Measurements from ENCODE around the gene PRC1. TPM values are rescaled to one million over a fixed set of nuclear protein-coding genes. Genes with fewer than 3 reads are reported as not detected.
A peak's percentile ranks its signal among the peaks of the same experiment; 100 is the strongest.

PRC1 gene
- total RNA-seq, 3 donors from 2014 or later = 4.3 to 19.8 (median 10.5) TPM

DNA sequence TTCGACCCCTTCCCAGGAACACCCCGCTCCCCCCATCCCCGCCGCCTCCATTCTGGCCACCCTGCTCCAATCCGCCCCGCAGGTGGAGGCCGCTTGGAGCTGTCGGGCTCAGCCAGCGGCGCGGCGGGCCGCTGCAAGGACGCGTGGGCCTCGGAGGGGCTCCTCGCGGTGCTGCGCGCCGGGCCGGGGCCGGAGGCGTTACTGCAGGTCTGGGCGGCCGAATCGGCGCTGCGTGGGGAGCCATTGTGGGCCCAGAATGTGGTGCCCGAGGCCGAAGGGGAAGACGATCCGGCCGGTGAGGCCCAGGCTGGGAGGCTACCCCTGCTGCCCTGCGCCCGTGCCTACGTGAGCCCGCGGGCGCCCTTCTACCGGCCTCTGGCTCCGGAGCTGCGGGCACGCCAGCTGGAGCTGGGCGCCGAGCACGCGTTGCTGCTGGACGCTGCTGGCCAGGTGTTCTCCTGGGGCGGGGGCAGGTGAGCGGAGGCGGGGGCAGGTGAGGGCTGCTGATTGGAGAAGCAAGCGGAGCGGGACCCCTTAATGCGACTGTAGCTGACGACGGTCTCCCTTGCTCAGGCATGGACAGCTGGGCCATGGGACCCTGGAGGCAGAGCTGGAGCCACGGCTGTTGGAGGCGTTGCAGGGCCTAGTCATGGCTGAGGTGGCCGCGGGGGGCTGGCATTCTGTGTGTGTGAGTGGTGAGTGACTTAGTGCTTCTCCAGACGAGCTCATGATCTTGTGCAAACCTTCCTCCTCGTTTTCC, 37.1 kb downstream of the PRC1 start:
- TF ChIP-seq, protein P1, sequence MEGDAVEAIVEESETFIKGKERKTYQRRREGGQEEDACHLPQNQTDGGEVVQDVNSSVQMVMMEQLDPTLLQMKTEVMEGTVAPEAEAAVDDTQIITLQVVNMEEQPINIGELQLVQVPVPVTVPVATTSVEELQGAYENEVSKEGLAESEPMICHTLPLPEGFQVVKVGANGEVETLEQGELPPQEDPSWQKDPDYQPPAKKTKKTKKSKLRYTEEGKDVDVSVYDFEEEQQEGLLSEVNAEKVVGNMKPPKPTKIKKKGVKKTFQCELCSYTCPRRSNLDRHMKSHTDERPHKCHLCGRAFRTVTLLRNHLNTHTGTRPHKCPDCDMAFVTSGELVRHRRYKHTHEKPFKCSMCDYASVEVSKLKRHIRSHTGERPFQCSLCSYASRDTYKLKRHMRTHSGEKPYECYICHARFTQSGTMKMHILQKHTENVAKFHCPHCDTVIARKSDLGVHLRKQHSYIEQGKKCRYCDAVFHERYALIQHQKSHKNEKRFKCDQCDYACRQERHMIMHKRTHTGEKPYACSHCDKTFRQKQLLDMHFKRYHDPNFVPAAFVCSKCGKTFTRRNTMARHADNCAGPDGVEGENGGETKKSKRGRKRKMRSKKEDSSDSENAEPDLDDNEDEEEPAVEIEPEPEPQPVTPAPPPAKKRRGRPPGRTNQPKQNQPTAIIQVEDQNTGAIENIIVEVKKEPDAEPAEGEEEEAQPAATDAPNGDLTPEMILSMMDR (IDR thresholded peaks at IDR 0.05) = no peak
- TF ChIP-seq POLR2AphosphoS5 (IDR thresholded peaks at IDR 0.05) (no peak), POLR2A (IDR thresholded peaks at IDR 0.05) (no peak)
- no peaks in the 10 kb centered on the region for H3K27me3 ChIP-seq
- peaks cover 8% of the 10 kb centered on the region for H3K36me3 ChIP-seq
- H3K4me3 ChIP-seq = peak overlapping the region; percentile 66 to 77 (median 68)
- no peaks in the 10 kb centered on the region for H3K9me3 ChIP-seq
- H3K27ac ChIP-seq = peak overlapping the region; percentile 53 to 64
- H3K4me1 ChIP-seq = peaks cover 3 to 8% of the 10 kb centered on the region in 2 donors
- intact Hi-C loops (cut with DNase I; ENCODE audit: low total_unique reads) = loop anchor here (5.0 kb wide), 1 partner anchor 310 kb away; no protein-coding TSS in a partner anchor
- peak in 1 of 2 donors; percentile 51 for DNase-seq (ENCODE audit: low spot score in 2 of 2)

DNA sequence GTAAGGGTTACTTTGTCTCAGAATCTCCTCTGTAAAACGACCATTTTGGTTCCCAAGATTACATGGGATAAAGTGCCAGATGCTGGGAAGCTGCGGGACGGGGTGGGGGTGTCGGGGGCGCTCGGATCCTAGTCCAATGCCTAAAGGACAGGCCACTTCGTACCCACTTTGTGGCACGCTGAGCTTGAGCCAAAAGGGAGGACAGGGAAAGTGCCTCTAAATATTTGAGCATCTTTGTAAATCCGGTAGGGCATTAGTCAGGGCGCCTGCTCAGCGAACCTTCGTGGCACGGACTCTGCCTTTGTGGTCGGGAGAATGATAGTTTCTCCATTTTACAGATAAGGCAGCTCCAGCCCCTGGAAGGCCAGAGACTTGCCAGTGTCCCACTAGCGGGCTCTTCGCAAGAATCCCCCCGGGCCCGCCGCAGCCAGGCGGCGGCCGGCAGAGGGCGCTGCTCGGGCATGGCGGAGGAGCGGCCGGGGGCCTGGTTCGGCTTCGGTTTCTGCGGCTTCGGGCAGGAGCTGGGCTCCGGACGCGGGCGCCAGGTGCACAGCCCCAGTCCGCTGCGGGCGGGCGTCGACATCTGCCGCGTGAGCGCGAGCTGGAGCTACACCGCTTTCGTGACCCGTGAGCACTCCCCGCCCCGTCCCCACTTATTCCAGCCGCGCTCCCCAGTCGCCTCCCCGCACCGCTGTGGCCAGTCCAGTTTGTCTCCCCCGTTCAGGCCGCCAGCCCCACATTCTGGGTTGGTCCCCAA, 37.9 kb downstream of the PRC1 start:
- no peak for TF ChIP-seq POLR2AphosphoS5 (IDR thresholded peaks at IDR 0.05)
- TF ChIP-seq, protein P1 (IDR thresholded peaks at IDR 0.05) = peak; percentile 78 to 89 (median 88)
- intact Hi-C loops (cut with DNase I; ENCODE audit: low total_unique reads) = loop anchor here (5.0 kb wide), 1 partner anchor 311 kb away; no protein-coding TSS in a partner anchor
- Histone ChIP-seq H3K27me3 (no peaks in the 10 kb centered on the region), H3K36me3 (peaks cover 8% of the 10 kb centered on the region), H3K27ac (peak overlapping the region; percentile 53 to 64), H3K4me1 (peaks cover 3 to 8% of the 10 kb centered on the region in 2 donors), H3K9me3 (no peaks in the 10 kb centered on the region), H3K4me3 (peak overlapping the region; percentile 66 to 77 (median 68))
- DNase-seq (ENCODE audit: low spot score in 2 of 2) = peak; percentile 57 to 74

DNA sequence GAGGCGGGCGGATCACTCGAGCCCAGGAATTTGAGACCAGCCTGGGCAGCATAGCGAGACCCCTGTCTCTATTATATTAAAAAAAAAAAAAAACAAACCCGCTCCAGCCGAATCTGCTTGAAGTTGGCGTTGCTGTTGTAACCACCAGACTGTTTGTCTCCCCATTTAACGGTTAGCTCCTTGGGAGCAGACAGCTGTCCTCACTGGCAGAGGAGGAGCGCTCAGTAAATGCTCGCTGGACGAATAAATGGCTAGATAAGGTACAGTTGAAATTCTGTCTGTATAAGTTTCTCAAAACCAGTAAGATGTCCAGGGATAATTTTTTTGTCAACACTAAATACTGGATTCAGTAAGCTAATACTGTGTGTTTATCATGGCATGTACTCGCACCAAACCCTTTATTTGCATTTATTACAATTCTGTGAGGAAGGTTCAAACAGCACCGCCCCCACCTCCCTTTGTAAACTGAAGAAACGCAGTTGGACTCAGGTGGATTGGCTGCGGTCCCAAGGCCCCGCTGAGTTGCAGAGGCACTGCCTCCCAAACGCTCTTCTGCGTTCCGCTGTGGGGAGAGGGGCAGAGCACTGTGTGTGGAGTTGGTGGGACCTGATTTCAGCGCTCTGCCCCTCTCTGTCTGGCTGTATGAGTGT, 38.6 kb downstream of the PRC1 start:
- no peaks in the 10 kb centered on the region for H3K9me3 ChIP-seq
- H3K4me3 ChIP-seq = peak overlapping the region; percentile 61 to 80 (median 79)
- peaks cover 3 to 8% of the 10 kb centered on the region in 2 donors for H3K4me1 ChIP-seq
- no peaks in the 10 kb centered on the region for H3K27me3 ChIP-seq
- H3K27ac ChIP-seq = no peak overlapping the region
- intact Hi-C loops (cut with DNase I; ENCODE audit: low total_unique reads) = loop anchor here (5.0 kb wide), 1 partner anchor 312 kb away; no protein-coding TSS in a partner anchor
- DNase-seq (ENCODE audit: low spot score in 2 of 2) = no peak
- no peak for TF ChIP-seq POLR2AphosphoS5 (IDR thresholded peaks at IDR 0.05)
- TF ChIP-seq, protein P1 (IDR thresholded peaks at IDR 0.05) = no peak
- TF ChIP-seq POLR2A (IDR thresholded peaks at IDR 0.05) = no peak
- H3K36me3 ChIP-seq = peaks cover 8% of the 10 kb centered on the region

DNA sequence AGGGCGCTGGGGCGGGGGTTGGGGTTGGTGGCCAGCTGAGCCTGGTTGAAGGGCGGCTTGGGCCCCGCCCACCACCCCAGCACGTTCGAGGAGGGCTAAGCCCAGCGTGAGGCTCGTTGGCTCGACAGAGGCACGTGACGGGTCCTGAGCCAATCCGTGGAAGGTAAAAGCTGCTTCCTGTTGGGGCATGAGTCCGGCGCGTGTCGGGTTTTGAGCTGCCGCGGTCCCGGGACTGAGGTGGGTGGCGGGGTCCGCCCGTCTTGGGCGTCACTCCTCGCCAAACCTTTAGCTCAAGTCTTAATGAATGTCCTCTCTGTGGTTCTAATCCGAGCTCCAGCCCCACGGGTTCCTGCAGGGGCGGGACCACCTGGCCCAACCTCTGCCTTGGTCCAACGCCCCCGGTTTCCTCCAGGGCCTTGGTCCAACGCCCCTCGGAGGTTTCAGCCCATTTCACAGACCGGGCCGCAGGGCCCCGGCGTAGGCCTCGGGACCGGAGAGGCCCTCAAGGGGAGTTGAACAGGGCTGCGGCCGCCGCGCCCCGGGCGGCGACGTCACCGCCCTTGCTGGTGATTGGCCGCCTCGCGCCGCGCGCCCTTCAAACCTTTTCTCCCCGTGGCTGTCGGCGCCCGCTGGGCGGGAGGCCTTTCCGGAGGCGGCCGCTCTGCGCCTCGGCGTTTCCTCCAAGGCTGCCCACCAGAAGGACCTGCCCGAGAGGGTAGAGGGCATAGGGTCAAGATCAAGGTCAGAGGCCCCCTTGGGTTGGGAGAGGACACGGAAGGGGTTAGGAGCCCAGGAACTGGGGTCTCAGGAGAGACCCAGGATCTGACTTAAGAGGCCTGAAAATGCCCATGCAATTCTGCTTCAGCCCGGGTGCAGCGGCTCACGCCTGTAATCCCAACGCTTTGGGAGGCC, 39.4 kb downstream of the PRC1 start, which contains the start of gene RCCD1:
RCCD1 (plus strand) TSS at position 173 of the 912 bp plus-strand sequence. CDS start 1,851 bp downstream, outside the sequence.
- TF ChIP-seq POLR2AphosphoS5 (IDR thresholded peaks at IDR 0.05) = peak; percentile 60 to 82 (median 80)
- TF ChIP-seq POLR2A (IDR thresholded peaks at IDR 0.05) = peak; percentile 31
- TF ChIP-seq, protein P1 (IDR thresholded peaks at IDR 0.05) = no peak
- peak within 1 kb of the TSS; percentile 61 to 80 (median 79) for H3K4me3 ChIP-seq
- H3K36me3 ChIP-seq = peaks cover 8% of the 10 kb centered on the region
- no peaks in the 10 kb centered on the region for H3K27me3 ChIP-seq
- H3K27ac ChIP-seq = peak within 1 kb of the TSS; percentile 91
- peak; percentile 94 to 95 for DNase-seq (ENCODE audit: low spot score in 2 of 2)
- intact Hi-C loops (cut with DNase I; ENCODE audit: low total_unique reads) = loop anchor here (5.0 kb wide), 1 partner anchor 312 kb away; no protein-coding TSS in a partner anchor
- H3K4me1 ChIP-seq = peaks cover 3 to 8% of the 10 kb centered on the region in 2 donors
- H3K9me3 ChIP-seq = no peaks in the 10 kb centered on the region

Data from breast epithelium (tissue), 4 donors.